ENCODE measurements around the gene C10orf90.
"Not testable (repeated sequence)": the region's sequence is repeated elsewhere in the genome, so short reads cannot be mapped to it uniquely, and the experiment has no call there.

Gene C10orf90

DNA sequence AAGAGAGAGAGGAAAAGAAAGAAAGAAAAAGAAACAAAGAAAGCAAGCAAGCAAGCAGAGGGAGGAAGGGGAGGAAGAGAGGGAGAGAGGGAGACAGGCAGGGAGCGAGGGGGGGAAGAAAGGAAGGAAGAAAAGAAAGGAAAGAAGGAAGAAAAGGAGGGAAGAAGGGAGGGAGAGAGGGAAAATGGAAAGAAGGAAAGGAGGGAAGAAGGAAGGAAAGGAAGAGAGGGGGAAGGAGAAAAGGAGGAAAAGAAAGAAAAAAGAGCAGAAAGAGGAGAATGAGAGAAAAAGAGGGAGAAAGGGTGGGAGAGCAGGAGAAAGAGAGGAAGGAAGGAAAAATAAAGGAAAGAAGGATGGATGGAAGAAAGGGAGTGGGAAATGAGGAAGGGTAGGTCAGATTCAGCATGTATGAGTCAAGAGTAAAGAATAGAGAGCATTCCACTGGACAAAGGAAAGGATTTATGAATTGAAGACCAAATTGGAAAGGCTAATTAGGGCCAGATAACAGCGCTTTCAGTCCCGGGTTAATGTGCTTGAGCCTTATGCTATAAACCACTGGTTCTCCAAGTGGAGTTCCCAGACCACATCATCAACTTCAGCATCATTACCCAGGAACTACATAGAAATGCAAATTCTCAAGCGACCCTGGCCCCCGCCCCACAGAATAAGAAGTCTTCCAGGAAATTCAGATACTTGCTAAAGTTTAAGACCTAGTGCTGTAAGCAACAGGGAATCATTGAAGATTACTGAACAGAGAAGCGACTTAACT, 85.1 kb downstream of the C10orf90 start:
- no peak for DNase-seq (ENCODE audit: low read depth in 2 of 2, low spot score in 1 of 2)

DNA sequence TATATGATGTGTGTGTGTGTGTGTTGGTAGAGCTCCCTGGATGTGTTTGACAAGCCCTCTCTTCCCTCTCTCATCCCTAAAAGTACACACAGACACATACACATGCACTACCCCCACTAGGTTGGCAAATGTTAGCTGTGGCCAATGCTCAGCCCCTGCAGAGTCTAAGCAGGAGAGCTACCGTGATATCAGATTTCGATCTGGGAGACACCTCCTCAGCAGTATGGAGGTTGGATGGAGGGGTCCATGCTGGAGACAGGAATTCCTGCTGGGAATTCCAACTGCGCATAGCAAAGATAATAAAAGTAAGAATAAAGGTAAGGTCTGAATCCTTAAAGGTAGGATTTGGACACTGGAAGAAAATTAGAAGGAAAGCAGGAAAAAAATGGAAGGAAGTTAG, 85.7 kb downstream of the C10orf90 start:
- DNase-seq (ENCODE audit: low read depth in 2 of 2, low spot score in 1 of 2): no peak

DNA sequence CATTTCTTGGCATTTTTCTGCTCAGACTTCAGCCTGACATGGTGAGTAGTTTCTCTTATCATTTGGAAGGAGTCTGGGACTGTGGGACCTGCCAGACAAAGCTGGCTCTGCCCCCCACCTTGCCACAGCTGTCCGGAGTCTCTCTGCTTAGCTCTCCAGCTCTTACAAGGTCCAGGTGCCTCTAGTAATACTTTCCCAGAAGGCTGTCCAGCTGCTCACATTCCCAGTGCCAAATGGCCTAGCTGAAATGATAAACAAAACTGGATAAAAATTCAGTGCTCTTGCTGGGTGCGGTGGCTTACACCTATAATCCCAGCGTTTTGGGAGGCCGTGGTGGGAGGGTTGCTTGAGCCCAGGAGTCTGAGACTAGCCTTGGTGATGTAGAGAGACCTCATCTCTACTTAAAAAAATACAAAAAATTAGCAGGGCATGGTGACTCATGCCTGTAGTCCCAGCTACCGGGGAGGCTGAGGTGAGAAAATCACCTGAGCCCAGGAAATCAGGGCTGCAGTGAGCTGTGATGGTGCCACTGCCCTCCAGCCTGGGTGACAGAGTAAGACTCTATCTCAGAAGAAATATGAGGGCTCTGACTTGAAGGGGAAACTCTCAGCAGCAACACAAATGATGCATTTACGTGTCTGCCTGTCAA, 86.8 kb downstream of the C10orf90 start:
- DNase-seq (ENCODE audit: low read depth in 2 of 2, low spot score in 1 of 2): no peak

DNA sequence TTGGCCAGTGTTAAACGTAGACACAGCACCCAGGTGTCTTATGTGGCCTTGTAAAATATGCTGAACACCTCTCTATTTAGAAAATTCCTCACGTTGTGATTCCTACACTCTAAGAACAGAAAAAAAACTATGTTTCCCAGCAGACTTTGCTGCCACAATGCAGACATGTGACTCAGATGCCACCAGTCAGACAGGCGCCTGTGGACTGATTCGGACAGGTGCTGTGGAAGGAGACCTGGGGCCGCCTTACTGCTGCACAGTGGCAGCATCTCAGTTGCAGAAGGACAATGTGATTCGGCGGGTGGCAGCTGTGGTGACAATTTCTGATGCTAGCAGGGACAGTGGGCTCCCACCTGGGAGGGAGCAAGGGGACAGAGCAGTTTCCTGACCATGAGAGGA, 88.8 kb downstream of the C10orf90 start:
- no peak for DNase-seq (ENCODE audit: low read depth in 2 of 2, low spot score in 1 of 2)

DNA sequence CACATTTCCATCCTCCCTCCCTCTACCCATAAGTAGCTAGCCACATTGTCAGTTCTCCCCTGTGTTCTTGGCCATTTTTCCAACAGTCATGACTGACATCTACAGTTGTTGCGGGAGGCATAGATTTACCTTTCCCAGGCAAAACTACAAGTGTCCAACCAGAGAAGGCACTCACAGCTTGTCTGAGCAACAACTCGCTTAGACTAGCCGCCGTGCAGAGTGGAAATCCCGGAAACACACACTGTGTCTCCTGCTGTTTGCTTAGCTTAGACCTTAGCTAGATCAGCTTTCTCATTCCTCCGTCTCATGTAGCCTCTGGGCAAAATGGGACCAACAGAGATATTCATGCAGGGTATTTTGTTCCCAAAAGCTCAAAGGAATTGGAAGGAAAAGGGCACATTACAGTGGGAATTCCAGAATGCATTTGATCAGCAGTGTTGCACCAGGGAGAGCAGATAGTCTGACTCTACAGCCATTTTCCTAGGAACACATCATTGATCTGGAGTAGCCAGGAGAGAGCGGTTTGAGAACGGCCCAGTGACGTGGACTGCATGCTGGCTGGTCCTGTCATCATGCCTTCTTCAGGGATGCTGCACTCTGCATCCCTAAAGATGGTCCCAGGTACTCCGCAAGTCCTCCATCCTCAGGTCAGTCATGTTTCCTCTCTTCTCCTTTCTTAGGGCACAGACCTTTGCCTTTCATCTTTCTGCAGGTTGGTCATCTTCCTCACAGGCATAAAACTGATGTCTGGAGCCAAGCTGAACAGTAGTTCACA, 89.4 kb downstream of the C10orf90 start:
- DNase-seq (ENCODE audit: low read depth in 2 of 2, low spot score in 1 of 2): no peak

DNA sequence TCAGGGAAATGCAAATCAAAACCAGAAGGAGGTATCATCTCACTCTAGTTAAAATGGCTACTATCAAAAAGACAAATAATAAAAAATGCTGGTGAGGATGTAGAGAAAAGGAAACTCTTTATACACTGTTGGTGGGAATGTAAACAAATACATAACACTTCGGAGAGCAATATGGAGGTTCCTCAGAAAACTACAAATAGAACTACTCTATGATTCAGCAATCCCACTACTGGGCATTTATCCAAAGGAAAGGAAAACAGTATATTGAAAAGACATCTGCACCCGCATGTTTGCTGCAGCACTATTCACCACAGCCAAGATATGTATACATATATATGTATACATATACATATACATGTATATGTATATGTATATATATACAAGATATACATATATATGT, 94.2 kb downstream of the C10orf90 start:
- DNase-seq (ENCODE audit: low read depth in 2 of 2, low spot score in 1 of 2): no peak

DNA sequence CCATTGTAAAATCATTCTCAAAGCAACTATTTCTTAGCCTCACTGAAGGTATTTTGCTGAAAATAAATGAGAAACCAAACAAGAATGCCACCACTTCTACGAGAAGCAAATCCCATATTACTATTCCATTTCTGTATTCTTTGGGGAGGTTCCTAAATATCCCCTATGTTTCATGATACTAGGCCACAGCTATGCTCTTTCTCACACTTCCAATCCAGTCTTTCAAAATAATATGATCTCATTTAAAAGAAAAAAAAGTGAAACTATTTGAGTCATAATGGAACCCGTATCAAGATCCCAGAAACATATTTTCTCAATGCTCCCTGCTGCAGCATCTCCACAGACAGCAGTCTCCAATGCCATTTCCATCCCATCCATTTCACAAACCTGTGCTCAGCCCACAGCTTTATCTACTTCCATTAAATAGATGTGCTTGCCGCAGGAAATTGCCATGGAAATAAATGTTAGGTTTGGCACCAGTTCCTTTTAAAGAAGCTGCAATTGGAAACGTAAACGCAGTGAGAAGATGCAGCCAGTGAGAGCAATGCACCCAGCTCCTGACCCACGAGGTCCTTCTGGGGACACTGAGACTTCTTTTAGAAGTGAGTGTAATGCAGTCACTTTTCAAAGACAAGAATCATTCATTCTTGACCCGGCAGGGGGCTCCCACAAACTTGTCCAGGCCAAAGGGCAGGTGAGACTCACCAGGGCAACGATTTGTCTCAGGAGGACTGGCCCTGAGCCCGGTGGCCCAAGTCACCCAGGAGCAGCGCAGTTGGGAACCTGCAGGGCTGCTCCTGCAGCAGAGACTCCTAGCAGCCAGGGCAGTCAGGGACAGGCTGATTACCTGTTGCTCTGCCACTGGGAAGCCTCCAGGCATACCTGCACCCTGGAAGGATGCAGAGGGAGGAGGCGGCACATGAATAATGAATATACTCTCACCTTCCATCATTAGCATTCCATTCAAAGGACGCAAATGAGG, 99.6 kb downstream of the C10orf90 start:
- DNase-seq (ENCODE audit: low read depth in 2 of 2, low spot score in 1 of 2): no peak

DNA sequence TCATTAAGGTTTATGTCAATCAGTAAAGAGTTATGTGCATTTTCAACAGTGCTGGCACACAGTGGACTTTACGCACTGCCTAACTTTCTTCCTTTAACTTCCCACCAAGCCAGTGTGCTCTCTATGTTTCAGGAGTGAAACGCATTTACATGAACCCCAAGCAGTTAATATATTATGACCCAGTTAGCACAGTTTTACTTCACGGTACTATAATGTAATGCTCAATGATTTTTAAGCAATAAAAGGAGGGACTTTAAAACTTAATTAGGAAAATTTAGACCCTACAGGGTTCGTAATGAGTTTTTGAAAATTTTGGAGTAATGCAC, 100.3 kb downstream of the C10orf90 start:
- DNase-seq (ENCODE audit: low read depth in 2 of 2, low spot score in 1 of 2): no peak

DNA sequence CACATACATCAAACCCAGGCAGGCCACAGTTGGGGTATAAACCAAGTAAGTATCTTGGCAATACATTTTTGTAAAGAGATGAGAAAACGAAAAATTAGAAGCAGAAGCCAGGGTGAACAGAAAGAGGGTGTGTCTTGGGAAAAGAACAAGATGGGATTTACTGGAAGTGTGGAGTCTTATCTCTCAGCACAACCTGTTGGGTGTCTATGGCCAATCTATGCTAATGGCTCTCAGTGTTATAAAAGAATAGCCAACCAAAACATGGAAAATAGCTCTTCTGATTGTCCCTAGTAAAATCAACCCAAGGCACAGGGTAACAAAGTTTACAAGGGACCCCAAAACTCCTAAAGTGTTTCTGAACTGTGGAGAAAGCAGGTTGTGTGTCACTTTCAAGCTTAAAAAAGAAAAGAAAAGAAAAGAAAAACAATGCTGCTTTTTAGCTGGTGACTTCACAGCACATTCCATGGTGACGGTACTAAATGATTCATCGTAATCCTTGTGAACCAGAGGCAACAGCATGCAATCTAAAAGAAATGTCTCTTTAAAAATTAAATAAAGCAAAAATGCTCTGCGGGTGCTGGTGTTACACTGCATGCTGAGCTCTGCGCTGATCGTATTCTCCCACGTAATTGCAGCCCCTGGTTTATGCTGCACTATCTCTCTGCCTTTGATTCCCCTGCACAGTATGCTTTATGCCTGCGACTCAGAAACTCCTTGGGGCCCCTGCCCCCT, 100.8 kb downstream of the C10orf90 start:
- DNase-seq (ENCODE audit: low read depth in 2 of 2, low spot score in 1 of 2): no peak

DNA sequence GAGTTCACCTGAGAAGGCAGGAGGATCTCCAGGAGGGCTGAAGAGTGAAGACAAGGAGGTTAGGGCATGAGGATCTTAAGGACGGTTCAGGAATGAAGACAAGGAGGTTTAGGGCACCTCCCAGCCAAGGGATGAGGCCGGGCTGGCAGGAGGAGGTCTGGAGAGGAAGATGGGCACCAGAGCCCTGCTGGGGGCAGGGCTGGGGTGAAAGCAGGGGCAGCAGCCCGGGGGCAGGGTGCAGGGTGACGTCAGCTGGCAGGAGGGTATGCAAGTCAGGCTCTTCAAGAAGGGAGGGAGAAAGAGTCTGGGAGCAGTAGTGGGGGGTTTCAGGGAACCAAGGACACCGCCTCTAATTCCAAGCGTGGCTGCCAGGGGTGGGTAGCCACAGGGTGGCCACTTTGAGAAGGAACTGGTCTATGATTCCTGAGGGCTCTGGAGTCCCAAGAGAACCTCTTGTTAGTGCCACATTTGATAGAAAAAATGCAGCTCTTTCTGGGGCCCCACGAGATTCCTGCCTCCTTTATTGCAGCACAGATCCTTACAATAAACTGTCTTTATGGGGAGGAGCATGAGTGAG, 101.6 kb downstream of the C10orf90 start:
- no peak for DNase-seq (ENCODE audit: low read depth in 2 of 2, low spot score in 1 of 2)

DNA sequence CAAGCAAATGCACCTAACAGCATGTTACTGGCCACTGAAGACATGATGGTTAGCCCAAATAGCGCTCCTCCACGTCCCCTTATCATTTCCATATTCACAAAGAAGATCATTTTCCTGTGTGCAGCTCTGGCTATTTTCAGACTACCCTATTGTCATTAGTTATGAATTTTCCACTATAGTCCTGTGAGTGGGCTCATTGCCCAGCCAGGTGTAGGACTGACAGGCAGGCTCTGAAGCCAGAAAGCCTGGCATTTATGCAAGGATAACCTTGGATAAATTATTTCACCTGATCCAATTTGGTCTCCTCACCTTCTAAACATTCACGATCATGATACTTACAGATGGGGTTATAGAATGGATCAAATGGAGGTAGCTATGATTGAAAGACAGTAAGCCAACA, 104.6 kb downstream of the C10orf90 start:
- DNase-seq (ENCODE audit: low read depth in 2 of 2, low spot score in 1 of 2): no peak

DNA sequence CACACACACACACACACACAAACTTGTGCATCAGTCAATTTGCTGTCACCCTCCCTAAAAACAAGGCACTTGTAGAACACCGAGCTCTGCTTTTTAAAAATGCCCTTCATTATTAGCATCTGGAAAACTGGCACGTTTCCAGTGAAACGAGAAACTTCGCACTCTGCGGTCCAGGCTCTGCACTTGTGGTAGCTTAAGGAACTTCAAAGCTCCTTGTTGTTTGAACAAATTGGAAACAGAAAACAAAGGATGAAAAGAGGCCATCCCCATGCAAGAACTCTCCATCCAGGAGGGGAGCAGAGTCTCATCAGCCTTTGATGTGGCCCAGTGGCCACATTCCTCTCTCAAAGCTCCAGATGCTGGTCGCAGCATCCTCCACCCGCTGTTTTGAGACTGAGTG, 105.1 kb downstream of the C10orf90 start:
- no peak for DNase-seq (ENCODE audit: low read depth in 2 of 2, low spot score in 1 of 2)

DNA sequence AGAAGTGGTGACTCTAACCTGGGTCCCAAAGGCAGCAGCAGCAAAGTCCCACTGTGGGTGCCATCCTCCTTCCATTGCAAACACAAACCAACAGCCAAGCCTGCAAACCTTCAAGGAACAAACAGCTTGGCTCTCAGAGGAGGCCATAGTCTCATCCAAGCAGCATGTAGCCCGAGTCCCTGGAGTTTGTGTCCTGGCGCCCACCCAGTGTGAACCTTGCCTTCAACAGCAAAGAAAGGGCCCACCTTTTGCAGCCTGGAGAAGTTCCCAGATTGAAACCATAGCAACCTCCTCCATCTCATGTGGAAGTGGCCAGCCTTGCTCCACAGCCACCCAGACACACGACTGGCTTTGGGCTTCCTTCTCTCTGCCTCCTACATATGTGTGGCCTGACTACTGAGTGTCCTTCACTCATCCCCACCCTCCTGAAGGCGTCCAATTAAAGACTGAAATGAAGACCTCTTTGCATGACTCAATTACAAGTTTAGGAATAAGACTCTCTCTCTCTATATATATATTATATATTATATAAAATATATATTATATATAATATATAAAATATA, 106.1 kb downstream of the C10orf90 start:
- DNase-seq (ENCODE audit: low read depth in 2 of 2, low spot score in 1 of 2): no peak

DNA sequence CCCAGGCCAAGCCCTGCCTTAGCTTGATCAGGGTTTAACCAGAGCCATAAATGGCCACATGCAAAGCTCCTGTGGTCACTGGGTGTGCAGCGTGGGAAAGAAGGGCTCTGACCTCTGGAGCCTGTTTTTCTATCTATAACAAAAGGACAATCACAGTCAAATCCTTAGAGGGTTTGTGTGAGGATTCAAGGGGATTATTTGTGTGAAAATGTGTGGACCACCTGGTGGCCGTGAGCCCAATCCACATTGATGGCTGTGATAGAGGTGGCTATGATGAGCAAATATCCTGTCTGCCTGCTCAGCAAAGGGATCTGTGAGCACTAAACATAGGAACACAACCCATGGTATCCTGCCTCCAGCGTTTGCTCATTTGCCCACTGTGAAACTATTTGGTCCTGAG, 107.1 kb downstream of the C10orf90 start:
- DNase-seq (ENCODE audit: low read depth in 2 of 2, low spot score in 1 of 2): no peak

DNA sequence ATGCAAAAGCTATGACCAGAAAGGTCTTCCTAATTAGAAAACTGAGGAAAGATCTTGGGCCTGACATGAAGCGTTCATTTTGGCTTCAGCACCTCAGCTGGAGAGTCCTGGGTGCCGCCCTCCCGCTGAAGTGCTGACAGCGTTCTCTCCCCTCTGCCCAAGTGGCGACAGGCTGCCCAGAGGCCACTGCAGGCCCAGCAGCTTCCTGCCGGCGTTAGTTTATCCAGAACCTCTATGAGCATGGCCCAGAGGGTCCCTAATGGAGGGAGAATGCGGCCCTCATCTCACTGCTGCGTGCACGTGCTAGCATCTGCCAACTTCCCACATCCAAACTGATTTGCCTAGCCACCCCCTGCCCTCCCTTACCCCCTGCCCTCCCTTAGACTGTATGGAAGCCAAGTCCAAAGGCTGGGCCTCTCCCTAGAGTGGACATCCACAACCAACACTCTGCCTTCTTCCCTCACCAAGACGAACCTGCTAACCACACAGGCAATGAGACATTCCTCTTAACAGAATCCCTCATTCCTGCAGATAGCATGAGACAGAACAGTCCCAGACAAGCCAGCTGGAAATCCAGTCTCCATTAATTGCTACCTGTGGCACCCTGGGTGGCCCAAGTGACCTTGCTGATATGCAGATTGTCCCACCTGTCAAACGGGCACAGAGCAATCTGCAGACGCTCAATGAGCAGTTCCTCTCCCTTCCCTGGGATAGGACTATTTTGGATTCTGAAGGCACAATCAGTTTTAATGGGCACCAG, 108.4 kb downstream of the C10orf90 start:
- DNase-seq (ENCODE audit: low read depth in 2 of 2, low spot score in 1 of 2): no peak

DNA sequence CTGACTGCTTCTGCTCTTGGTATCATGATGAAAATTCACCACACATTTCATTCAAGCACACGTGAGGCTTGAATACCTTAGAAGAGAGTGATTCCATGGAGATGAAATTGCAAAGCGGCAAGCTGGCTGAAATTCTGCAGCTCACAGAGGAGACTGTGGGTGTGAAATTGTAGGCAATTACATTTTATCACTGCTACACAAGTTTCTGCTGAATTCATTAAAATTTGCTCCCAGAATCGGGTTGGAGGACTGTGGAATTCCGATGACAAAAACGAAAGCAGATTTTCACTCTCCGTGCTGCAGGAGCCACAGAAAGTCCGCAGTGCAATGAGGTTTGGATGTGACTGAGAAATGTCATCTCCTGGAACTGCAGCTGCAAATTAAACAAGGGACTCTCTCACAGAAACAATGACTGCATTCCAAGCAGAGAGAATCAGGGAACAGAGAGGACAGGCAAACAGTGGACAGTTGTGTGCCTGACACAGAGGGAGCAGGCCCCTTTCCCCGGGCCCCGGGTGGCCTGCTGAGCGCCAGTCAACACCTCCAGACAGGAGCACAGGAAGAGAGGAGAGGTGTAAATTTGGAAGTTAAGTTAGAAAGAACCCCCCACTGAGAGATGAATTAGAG, 109.1 kb downstream of the C10orf90 start:
- DNase-seq (ENCODE audit: low read depth in 2 of 2, low spot score in 1 of 2): no peak

DNA sequence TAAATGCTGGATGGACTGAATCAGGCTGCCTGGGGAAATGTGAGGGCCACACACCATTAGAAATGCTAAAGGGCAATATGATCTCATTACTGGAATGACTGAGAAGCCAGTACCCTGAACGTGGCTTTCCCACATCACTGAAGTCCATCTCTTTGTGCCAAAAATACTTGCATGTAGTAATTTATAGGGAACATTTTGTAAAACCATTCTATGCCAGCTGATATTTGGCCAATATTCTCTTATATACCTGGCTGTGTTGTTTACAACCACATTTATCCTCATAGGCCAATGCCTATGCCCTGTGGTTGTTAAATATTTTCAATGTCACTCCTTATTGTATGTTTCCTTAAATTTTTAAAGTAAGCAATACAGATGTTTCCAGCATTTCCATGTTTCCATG, 111.6 kb downstream of the C10orf90 start:
- no peak for DNase-seq (ENCODE audit: low read depth in 2 of 2, low spot score in 1 of 2)

DNA sequence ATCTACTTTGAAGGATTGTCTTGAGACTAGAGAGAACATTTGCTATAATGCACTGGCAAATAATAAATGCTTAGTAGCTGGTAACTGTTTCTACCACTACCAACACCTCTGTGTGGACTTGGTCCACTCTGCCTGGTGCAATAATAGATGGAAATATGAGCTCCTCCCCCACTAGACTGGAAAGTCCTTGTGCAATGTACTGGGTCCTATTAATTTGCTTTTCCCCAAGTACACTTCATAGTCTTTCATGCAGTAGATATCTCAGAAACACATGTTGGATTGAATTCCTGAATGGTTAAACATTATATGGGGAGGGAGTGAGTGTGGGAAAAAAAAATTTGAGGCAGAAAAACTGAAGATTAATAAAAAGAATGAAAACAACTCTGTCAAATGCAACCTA, 119.3 kb downstream of the C10orf90 start:
- no peak for DNase-seq (ENCODE audit: low read depth in 2 of 2, low spot score in 1 of 2)

DNA sequence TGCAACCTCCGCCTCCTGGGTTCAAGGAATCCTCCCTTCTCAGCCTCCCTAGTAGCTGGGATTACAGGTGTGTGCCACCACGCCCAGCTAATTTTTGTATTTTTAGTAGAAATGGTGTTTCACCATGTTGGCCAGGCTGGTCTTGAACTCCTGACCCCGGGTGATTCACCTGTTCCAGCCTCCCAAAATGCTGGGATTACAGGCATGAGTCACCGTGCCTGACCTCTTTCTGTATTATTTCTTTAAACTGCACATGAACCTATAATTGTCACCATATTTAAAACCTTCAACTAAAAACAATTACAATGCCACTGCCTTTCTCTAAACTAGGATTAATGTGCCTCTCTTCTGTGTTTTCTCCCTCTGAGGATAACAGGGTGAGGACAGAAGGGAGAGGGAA, 119.9 kb downstream of the C10orf90 start:
- not testable (repeated sequence) for DNase-seq (ENCODE audit: low read depth in 2 of 2, low spot score in 1 of 2)

Data from stimulated activated CD8-positive, alpha-beta memory T cell treated with anti-CD3 and anti-CD28 coated beads, Interleukin-4, amount 100 ng/mL, for 1 hour (primary cell).